Skeletal muscle tissue (tissue), 4 donors: ENCODE results near the gene CRTC2. TPM values are rescaled to one million over a fixed set of nuclear protein-coding genes. Genes with fewer than 3 reads are reported as not detected.
"Not testable (repeated sequence)": the region's sequence is repeated elsewhere in the genome, so short reads cannot be mapped to it uniquely, and the experiment has no call there.

ENCODE experiments used
- H3K27ac ChIP-seq: one replicate; pipeline ENCODE4 v1.7.0; 2013; ENCODE audit warnings: mild to moderate bottlenecking, low read depth, low read length, inconsistent platforms
- H3K27me3 ChIP-seq, 3 donors: one replicate each; pipeline ENCODE4 v1.7.0; 2013; ENCODE audit warnings: low read length in 3 of 3; ENCODE audit not compliant: control insufficient read depth in 3 of 3, insufficient read depth in 3 of 3
- H3K36me3 ChIP-seq, 3 donors: one replicate each; pipeline ENCODE4 v1.7.0; 2013; ENCODE audit warnings: low read length in 3 of 3; ENCODE audit not compliant: control insufficient read depth in 3 of 3, insufficient read depth in 3 of 3
- H3K4me1 ChIP-seq, 3 donors: one replicate each; pipeline ENCODE4 v1.7.0; 2013; ENCODE audit warnings: low read length in 3 of 3, mild to moderate bottlenecking in 3 of 3; ENCODE audit not compliant: control insufficient read depth in 3 of 3, insufficient read depth in 3 of 3
- H3K4me3 ChIP-seq, 3 donors: one replicate each; pipeline ENCODE4 v1.7.0; 2013; ENCODE audit warnings: low read length in 3 of 3
- H3K9ac ChIP-seq, 3 donors: one replicate each; pipeline ENCODE4 v1.7.0; 2013; ENCODE audit warnings: low read length in 3 of 3, mild to moderate bottlenecking in 3 of 3, moderate library complexity in 2 of 3, low read depth in 1 of 3
- H3K9me3 ChIP-seq, 3 donors: one replicate each; pipeline ENCODE4 v1.7.0; 2013; ENCODE audit warnings: low read length in 3 of 3; ENCODE audit not compliant: control insufficient read depth in 3 of 3
- total RNA-seq: library from RNA; depleted of rRNA; stranded (reverse); fragments of >200 nt; gene quantifications from one replicate; pipeline ENCODE4 v1.2.3, GENCODE V29; 2014
- donor health status: Osteomylitis.

The CRTC2 gene
- total RNA-seq, 1 donor from 2014 or later: 3.1 TPM

GRCh38 chr1:153987621-153988020 lies 29.2 kb upstream of the CRTC2 start:
- Histone ChIP-seq H3K27ac (no peak overlapping the region), H3K27me3 (no peaks in the 10 kb centered on the region), H3K36me3 (peaks cover 8 to 14% (median 11%) of the 10 kb centered on the region in 3 donors), H3K9me3 (no peaks in the 10 kb centered on the region), H3K4me1 (peaks cover 27 to 30% (median 30%) of the 10 kb centered on the region in 3 donors), H3K4me3 (no peak overlapping the region), H3K9ac (no peak overlapping the region)

- no peaks in the 10 kb centered on the region for H3K27me3 ChIP-seq
- H3K9ac ChIP-seq: peak within 1 kb of the TSS; percentile 72 to 91 (median 77)
- peaks cover 14 to 19% (median 15%) of the 10 kb centered on the region in 3 donors for H3K4me1 ChIP-seq
- no peaks in the 10 kb centered on the region for H3K9me3 ChIP-seq
- peak within 1 kb of the TSS; percentile 75 to 87 (median 78) for H3K4me3 ChIP-seq
- peak within 1 kb of the TSS; percentile 83 for H3K27ac ChIP-seq
- peaks cover 1 to 8% (median 4%) of the 10 kb centered on the region in 3 donors for H3K36me3 ChIP-seq
Measured at GRCh38 chr1:153985941-153986761, 27.7 kb upstream of the CRTC2 start, which contains the start of gene RAB13. Gene RAB13, minus strand, starts transcription at chr1:153986339. Its CDS starts 103 bp downstream, at chr1:153986236.

DNA sequence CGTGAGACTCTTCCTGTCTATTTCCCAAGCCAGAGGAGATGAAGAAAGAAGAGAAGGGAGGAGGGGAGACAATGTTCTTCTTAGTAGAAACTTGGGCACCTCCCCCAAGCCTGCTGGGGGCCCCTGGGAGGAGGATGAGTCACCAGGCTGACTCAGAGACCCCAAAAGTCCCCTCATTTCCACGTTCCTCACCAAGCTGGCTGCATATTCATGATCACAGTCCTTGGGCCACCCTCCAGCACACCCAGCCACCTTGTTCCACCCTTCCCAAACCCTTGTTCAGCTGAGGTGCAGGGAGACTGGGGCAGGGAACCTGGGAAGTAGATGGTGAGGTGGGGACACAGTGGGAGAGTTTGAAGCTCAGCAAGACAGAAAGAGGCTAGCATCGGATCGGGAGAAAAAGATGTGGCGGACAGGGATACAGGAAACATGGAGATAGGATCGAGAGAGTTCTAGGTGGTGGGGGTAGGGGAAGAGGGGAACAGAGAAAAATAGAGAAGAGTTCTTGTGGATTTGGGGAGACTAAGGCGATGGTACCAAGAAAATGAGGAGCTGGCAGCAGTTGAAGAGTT lies 27.0 kb upstream of the CRTC2 start:
- Histone ChIP-seq H3K9ac (peak overlapping the region; percentile 72 to 91 (median 77)), H3K27me3 (no peaks in the 10 kb centered on the region), H3K9me3 (no peaks in the 10 kb centered on the region), H3K4me3 (peak overlapping the region; percentile 75 to 87 (median 78)), H3K4me1 (peaks cover 13 to 19% (median 14%) of the 10 kb centered on the region in 3 donors), H3K36me3 (peaks cover 0 to 10% (median 0%) of the 10 kb centered on the region in 3 donors), H3K27ac (peak overlapping the region; percentile 83)

DNA sequence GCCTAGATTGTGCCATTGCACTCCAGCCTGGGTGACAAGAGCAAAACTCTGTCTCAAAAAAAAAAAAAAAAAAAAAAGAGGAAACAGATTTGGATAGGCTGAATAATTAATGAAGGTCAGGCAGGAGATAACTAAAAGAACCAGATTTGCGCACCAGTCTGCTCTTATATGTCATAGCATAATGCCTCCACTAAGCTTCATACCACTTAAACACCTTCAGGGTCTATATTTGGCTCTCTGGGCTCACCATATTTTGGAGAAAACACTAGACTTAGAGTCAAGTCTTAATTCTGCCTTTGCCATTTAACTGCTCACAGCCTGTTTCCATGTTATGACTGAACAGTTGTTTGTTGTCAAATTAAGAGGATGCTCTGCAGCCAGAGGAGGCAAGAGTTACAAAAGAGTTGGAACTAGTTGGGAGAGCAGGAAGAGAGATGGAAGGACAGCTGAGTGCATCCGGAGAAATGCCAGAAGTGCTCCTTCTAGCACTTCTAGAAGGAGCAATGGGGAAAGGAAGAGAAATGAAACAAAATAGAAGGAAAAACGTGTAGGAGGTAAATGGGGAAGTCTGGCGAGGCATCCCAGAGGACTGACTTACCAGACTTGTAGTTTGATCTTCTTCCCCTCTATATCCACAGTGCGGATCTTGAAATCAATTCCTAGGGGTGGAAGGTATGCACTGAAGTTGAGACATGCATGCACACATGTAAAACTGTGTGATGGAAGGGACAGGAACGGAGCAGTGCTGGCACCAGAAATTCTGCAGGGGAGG lies 25.9 kb upstream of the CRTC2 start:
- H3K9me3 ChIP-seq: no peaks in the 10 kb centered on the region
- H3K27me3 ChIP-seq: no peaks in the 10 kb centered on the region
- peak overlapping the region; percentile 83 for H3K27ac ChIP-seq
- peaks cover 9 to 19% (median 14%) of the 10 kb centered on the region in 3 donors for H3K4me1 ChIP-seq
- H3K9ac ChIP-seq: no peak overlapping the region
- no peak overlapping the region for H3K4me3 ChIP-seq
- peaks cover 0 to 10% (median 0%) of the 10 kb centered on the region in 3 donors for H3K36me3 ChIP-seq

DNA sequence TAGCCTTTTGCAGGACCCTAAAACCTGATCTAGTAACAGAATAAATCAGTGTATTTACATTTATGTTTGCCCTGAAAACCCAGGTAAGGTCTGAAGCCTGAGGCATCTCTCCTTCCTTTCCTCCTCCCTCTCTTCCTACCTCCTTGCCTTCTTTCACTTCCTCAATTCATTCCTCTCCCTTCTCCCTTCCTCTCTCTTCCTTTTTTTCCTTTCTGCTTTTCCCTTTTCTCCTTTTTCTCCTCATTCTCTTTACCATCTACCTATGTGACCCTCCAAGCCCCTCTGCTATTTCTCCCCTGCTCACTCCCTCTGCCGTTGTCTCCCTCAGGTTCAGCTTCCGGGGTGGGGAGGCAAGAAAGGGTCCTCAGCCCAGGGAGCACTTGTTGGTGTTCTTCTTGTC lies 23.3 kb upstream of the CRTC2 start:
- H3K9me3 ChIP-seq, H3K9ac ChIP-seq, H3K27ac ChIP-seq, H3K4me3 ChIP-seq, H3K27me3 ChIP-seq, H3K36me3 ChIP-seq: not testable (repeated sequence)
- peaks cover 19 to 28% (median 25%) of the 10 kb centered on the region in 3 donors for H3K4me1 ChIP-seq

- not testable (repeated sequence) for H3K4me3 ChIP-seq, H3K9me3 ChIP-seq, H3K9ac ChIP-seq, H3K27me3 ChIP-seq
- H3K27ac ChIP-seq: peak overlapping the region; percentile 89
- peaks cover 21 to 26% (median 26%) of the 10 kb centered on the region in 3 donors for H3K4me1 ChIP-seq
- H3K36me3 ChIP-seq: peaks cover 13 to 26% (median 15%) of the 10 kb centered on the region in 3 donors
Measured at GRCh38 chr1:153979091-153979490, 20.7 kb upstream of the CRTC2 start.

DNA sequence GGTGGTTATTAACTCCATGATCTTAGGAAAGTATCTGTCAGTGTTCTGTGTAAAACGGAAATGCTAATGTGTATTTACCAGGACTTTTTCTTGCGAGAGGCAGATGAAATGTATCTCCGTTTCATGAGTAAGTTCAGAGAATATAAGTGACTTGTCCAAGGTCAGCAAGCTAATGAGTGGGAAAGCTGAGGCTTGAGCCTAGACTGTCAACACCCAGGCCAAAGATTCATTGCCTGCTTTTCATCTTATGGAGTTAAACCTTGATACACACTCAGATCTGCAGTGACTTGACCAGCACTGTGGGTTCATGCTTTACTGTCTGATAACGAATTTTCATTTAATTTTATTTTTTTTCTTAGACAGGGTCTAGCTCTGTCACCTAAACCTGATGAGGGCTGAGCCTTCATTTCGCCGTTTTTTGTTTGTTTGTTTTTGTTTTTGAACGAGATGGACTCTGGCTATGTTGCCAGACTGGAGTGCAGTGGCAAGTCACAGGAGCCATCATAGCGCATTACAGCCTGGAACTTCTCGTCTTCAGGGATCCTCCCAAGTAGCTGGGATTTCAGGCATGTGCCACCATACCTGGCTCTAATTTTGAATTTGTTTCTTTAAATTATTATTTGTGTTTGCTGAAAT lies 20.0 kb upstream of the CRTC2 start:
- H3K27me3 ChIP-seq: no peaks in the 10 kb centered on the region
- H3K27ac ChIP-seq: peak overlapping the region; percentile 89
- H3K9me3 ChIP-seq: no peaks in the 10 kb centered on the region
- H3K4me3 ChIP-seq: peak overlapping the region; percentile 83 to 95 (median 84)
- peak overlapping the region; percentile 91 to 99 (median 97) for H3K9ac ChIP-seq
- H3K4me1 ChIP-seq: peaks cover 21 to 26% (median 26%) of the 10 kb centered on the region in 3 donors
- H3K36me3 ChIP-seq: peaks cover 20 to 31% (median 20%) of the 10 kb centered on the region in 3 donors

GRCh38 chr1:153977250-153978240 lies 19.1 kb upstream of the CRTC2 start, which contains the start of gene JTB:
Gene JTB, minus strand, starts transcription at chr1:153977674. Its CDS starts 422 bp downstream, at chr1:153977252.
- peaks cover 20 to 34% (median 26%) of the 10 kb centered on the region in 3 donors for H3K36me3 ChIP-seq
- H3K9ac ChIP-seq: peak within 1 kb of the TSS; percentile 91 to 99 (median 97)
- H3K4me3 ChIP-seq: peak within 1 kb of the TSS; percentile 83 to 95 (median 84)
- H3K27me3 ChIP-seq: no peaks in the 10 kb centered on the region
- no peaks in the 10 kb centered on the region for H3K9me3 ChIP-seq
- peaks cover 21 to 26% (median 26%) of the 10 kb centered on the region in 3 donors for H3K4me1 ChIP-seq
- H3K27ac ChIP-seq: peak within 1 kb of the TSS; percentile 89
